Dendritic cell treated with granulocyte-macrophage colony-stimulating factor and Interleukin-4, amounts not matched to agents 40 ng/mL and 50 ng/mL, for 4 days (primary cell): ENCODE data around the gene SEZ6L.

Experiments
- H3K27ac Mint-ChIP-seq: one replicate; pipeline ENCODE4 v1.8.0; 2022; ENCODE audit warnings: mild to moderate bottlenecking, mixed read lengths
- H3K27me3 Mint-ChIP-seq: one replicate; pipeline ENCODE4 v1.8.0; 2022; ENCODE audit warnings: mild to moderate bottlenecking, mixed read lengths
- H3K36me3 Mint-ChIP-seq: one replicate; pipeline ENCODE4 v1.8.0; 2022; ENCODE audit warnings: low read depth, mixed read lengths
- H3K4me1 Mint-ChIP-seq: one replicate; pipeline ENCODE4 v1.8.0; 2022; ENCODE audit warnings: low read depth, mixed read lengths
- H3K4me3 Mint-ChIP-seq: one replicate; pipeline ENCODE4 v1.8.0; 2022; ENCODE audit warnings: mild to moderate bottlenecking, moderate library complexity, mixed read lengths
- H3K9me3 Mint-ChIP-seq: one replicate; pipeline ENCODE4 v1.8.0; 2022; ENCODE audit warnings: mixed read lengths
- intact Hi-C: fragments of 100-400 bp; cut with micrococcal nuclease; formaldehyde crosslinking; loops from one replicate; pipeline ENCODE4 v1.15.0; 2022

SEZ6L gene

DNA sequence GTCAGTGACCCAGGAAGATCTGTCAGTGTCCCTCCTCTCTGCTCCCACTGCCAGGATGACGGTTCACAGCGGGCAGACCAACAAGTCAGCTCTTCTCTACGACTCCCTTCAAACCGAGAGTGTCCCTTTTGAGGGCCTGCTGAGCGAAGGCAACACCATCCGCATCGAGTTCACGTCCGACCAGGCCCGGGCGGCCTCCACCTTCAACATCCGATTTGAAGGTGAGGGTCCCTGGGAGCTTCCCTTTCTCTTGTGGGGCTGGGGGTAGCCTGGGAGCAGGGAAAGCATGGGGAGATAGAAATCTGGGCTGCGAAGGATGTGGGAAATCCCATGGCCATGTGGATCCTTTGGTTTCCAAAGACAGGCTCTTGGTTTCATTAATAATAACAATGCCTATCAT is 141.4 kb downstream of the SEZ6L start:
- intact Hi-C loops, result no loop called here
- H3K36me3 Mint-ChIP-seq, result no peaks in the 10 kb centered on the region
- no peaks in the 10 kb centered on the region for H3K9me3 Mint-ChIP-seq
- no peak overlapping the region for H3K4me3 Mint-ChIP-seq
- peaks cover 10% of the 10 kb centered on the region for H3K27me3 Mint-ChIP-seq
- no peaks in the 10 kb centered on the region for H3K4me1 Mint-ChIP-seq
- H3K27ac Mint-ChIP-seq, result no peak overlapping the region

DNA sequence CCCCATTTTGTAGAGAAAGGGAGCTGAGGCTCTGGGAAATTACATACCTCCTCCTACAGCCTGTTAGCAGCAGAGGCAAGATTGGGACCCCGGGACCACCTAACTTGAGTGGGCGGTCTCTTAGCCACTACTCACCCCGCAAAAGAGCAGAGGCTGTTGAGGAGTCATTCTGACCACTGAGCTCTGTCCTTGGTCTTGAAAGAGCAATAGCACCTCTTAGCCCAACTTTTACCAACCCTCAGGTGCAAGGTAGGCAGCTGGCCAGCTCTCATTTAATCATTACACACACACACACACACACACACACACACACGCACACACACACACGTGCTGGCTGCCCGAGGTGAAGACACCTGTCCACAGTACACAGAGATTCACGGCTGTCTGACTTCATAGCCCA is 144.0 kb downstream of the SEZ6L start:
- no peaks in the 10 kb centered on the region for H3K4me1 Mint-ChIP-seq

DNA sequence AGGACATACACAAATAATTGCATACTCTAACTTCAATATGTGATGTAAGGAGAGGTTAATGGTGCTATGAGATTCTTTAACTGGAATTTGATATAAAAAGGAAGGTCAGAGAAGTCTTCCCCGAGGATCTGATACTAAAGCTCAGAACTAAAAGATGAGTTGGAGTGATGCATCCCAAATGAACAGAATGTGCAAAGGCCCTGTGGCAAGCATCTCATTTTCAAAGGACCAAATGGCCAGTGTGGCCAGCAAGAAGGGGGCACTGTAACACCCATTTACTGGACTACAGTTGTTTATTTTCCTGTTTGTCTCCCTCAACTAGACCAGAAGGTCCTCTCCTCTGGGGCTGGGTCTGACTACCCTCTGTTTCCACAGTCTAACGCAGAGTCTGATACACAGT is 144.9 kb downstream of the SEZ6L start:
- no peaks in the 10 kb centered on the region for H3K36me3 Mint-ChIP-seq
- peaks cover 4% of the 10 kb centered on the region for H3K27me3 Mint-ChIP-seq
- intact Hi-C loops, result no loop called here
- no peak overlapping the region for H3K27ac Mint-ChIP-seq
- no peak overlapping the region for H3K4me3 Mint-ChIP-seq
- no peaks in the 10 kb centered on the region for H3K9me3 Mint-ChIP-seq
- no peaks in the 10 kb centered on the region for H3K4me1 Mint-ChIP-seq

More for the DNA sequence above, 144.0 kb downstream of the SEZ6L start:
- intact Hi-C loops, result no loop called here
- Mint-ChIP-seq H3K27me3 (peaks cover 6% of the 10 kb centered on the region), H3K9me3 (no peaks in the 10 kb centered on the region), H3K27ac (no peak overlapping the region), H3K36me3 (no peaks in the 10 kb centered on the region), H3K4me3 (no peak overlapping the region)

DNA sequence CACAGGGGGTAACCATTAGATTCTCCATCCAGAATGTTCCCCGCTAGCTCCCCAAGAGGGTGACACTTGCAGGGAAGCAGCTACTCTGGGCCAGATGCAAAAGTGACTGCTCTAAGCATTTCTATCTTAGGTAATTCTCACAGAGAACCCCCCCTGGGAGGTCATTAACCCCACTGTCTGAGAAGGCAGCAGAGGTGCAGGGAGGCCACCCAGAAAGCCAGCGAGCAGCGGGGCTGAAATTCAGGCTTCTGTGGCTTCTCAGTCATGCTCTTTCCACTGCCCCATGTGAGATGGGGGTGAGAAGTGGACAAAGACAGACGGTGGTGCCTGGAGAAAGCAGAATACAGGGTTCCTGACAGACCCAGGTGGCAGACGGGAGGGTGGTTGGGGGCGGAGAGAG is 145.4 kb downstream of the SEZ6L start:
- intact Hi-C loops, result no loop called here
- H3K9me3 Mint-ChIP-seq, result no peaks in the 10 kb centered on the region

DNA sequence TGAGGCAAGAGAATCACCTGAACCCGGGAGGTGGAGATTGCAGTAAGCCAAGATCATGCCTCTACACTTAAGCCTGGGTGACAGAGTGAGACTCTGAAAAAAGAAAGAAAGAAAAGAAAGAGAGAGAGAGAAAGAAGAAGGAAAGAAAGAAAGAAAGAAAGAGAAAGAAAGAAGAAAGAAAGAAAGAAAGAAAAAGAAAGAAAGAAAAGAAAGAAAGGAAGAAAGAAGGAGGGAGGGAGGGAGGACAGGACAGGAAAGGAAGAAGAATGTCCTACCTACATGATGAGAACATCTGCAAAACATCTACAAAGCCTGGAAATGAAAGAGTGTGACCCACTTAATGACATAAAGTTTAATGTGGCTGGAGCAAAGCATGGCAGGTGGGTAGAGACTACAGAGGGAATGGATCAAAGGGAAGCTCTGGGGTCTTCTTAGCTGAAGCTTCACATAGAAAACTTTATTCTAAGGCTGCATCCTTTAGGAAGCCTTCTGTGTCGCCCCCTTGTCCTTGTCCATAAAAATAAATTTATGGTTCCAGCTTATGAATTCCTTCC is 147.5 kb downstream of the SEZ6L start:
- no peak overlapping the region for H3K27ac Mint-ChIP-seq
- H3K27me3 Mint-ChIP-seq, result peaks cover 6% of the 10 kb centered on the region
- H3K4me1 Mint-ChIP-seq, result no peaks in the 10 kb centered on the region
- H3K4me3 Mint-ChIP-seq, result no peak overlapping the region
- H3K36me3 Mint-ChIP-seq, result no peaks in the 10 kb centered on the region
- intact Hi-C loops, result no loop called here
- no peaks in the 10 kb centered on the region for H3K9me3 Mint-ChIP-seq

More for the DNA sequence above, 145.4 kb downstream of the SEZ6L start:
- Mint-ChIP-seq H3K36me3 (no peaks in the 10 kb centered on the region), H3K27me3 (peaks cover 6% of the 10 kb centered on the region), H3K4me3 (no peak overlapping the region), H3K4me1 (no peaks in the 10 kb centered on the region), H3K27ac (no peak overlapping the region)

DNA sequence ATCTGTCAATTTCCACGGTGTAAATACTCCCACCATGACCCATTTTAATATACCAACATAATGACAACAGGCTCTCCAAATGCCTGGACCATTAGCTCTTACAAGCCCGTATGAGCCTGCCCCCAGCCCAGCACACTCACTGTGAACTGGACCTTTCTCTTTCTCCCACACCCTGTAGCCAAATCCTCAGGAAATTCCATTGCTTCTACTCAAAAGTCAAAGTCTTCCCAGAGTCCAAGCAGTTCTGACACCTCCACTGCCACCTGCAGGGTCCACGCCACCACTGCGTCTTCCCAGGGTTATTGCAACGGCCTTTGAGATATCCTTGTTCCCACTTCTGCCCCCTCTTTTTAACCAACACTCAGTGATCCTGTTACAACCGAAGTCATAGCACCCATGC is 149.7 kb downstream of the SEZ6L start:
- Mint-ChIP-seq H3K4me3 (no peak overlapping the region), H3K36me3 (no peaks in the 10 kb centered on the region), H3K9me3 (no peaks in the 10 kb centered on the region), H3K4me1 (no peaks in the 10 kb centered on the region), H3K27ac (no peak overlapping the region), H3K27me3 (peaks cover 6% of the 10 kb centered on the region)
- intact Hi-C loops, result no loop called here

DNA sequence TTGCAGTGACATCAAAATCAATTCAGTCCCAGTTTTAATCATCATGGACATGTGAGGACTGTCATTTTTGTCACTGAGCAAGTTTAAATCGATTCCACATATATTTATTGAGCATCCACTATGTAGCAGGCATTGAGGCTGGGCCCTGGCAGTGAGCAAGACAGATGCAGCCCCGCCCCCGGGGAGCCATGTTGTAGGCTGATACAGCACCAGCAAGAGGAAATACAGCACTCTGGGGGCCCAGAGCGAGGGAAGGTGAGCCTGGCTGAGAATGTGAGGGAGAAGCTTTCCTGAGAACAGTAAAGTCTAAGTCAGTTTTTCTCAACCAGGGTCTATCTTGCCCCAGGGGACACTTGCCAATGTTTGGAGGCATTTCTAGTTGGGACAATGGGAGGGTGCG is 151.2 kb downstream of the SEZ6L start:
- no peak overlapping the region for H3K4me3 Mint-ChIP-seq
- H3K27ac Mint-ChIP-seq, result no peak overlapping the region
- peaks cover 6% of the 10 kb centered on the region for H3K27me3 Mint-ChIP-seq
- H3K9me3 Mint-ChIP-seq, result no peaks in the 10 kb centered on the region
- H3K36me3 Mint-ChIP-seq, result no peaks in the 10 kb centered on the region
- intact Hi-C loops, result no loop called here
- no peaks in the 10 kb centered on the region for H3K4me1 Mint-ChIP-seq

DNA sequence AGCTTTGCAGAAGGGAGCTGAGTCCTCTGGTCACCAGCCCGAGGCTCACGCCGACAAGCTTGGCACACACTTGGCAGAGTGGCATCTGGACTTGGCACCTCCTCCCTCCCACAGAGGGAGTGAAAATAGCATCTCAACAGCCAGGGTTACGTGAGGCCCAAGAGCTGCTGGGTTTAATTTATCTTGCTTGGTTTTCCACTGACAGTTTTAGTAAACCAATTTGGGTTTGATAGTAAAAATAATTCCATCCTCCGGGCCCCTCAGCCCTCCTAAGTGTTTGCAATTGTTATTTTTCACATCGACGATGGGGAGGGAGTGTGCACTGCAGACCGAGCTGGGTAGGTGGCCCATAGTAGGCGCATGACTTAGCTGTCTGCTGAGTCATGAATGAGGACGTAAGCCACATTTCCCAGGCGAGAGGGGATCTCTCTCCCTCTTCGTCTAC is 152.2 kb downstream of the SEZ6L start:
- Mint-ChIP-seq H3K4me3 (no peak overlapping the region), H3K27me3 (peaks cover 3% of the 10 kb centered on the region), H3K27ac (no peak overlapping the region), H3K36me3 (no peaks in the 10 kb centered on the region), H3K9me3 (no peaks in the 10 kb centered on the region), H3K4me1 (no peaks in the 10 kb centered on the region)
- intact Hi-C loops, result no loop called here

DNA sequence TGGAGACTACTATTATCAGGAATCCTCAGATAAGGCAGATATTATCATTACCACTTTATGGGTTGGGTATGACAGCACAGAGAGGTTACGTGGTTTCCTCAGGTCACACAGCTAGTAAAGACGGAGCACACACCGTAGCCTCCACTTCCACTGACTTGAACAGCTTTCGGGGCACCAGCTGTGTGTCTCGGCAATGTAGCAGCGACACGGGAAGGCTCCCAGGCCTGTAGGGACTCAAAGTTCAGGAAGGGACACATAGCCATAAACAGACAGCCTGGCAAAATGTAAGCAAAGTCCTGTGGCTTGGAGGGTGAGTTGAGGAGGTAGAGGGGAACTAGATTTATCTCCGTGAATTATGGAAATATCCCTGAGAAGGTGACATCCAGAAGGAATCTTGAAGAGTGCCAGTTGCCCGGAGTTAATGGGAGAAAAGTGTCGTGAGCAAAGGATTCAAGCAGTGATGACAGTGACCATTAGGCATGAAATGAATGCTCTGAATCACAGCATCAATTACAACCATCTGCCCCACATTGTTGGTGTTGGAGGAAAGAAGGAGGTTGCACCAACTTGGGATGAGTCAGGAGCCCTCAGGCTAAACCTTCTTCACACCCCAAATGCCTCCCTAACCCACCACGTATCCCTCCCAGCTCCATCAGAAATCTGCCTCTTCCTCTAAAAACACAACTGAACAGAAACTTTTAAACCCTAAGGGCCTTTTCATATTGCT is 153.1 kb downstream of the SEZ6L start:
- no peak overlapping the region for H3K4me3 Mint-ChIP-seq
- H3K9me3 Mint-ChIP-seq, result no peaks in the 10 kb centered on the region
- no peak overlapping the region for H3K27ac Mint-ChIP-seq
- peaks cover 1% of the 10 kb centered on the region for H3K27me3 Mint-ChIP-seq
- no peaks in the 10 kb centered on the region for H3K4me1 Mint-ChIP-seq
- no peaks in the 10 kb centered on the region for H3K36me3 Mint-ChIP-seq
- intact Hi-C loops, result no loop called here

DNA sequence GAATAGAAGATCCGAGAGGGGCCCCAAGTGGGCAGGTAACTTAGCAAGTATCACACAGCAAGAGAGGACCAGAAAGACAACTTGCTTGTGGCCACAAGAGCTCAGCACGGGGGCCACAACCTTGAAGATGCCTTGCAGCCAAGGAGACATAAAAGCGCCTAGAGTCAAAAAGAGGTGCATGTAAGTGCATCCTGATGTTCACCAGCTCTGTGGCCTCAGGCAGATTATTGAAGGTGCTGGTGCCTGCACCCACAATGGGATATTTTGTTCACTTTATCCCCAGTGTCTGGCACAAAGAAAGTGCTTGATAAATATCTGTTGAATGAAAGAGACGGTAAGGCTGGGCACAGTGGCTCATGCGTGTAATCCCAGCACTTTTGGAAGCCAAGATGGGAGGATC is 153.8 kb downstream of the SEZ6L start:
- no peaks in the 10 kb centered on the region for H3K4me1 Mint-ChIP-seq
- H3K27ac Mint-ChIP-seq, result no peak overlapping the region
- no peaks in the 10 kb centered on the region for H3K36me3 Mint-ChIP-seq
- intact Hi-C loops, result no loop called here
- H3K27me3 Mint-ChIP-seq, result peaks cover 1% of the 10 kb centered on the region
- no peak overlapping the region for H3K4me3 Mint-ChIP-seq
- no peaks in the 10 kb centered on the region for H3K9me3 Mint-ChIP-seq

DNA sequence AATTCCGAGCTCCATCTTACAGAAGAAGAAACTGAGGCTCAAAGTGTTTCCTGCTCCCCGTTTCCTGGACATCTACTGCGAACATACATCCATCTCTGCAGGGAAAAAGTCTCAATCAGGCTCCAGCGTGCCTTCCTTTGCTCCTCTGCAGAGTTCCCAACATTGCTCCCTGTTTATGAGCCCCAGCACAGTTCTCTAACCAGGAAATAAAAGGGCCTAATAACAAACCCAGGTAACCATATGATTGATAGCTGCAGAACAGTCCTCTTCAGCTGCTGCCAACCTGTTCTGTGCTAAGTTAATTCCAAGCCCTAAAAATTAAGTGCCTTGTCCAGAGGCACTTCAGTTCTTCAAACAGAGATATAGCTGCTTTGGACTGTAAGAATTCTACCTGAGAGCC is 154.9 kb downstream of the SEZ6L start:
- Mint-ChIP-seq H3K27me3 (peaks cover 1% of the 10 kb centered on the region), H3K27ac (no peak overlapping the region), H3K9me3 (no peaks in the 10 kb centered on the region), H3K4me1 (no peaks in the 10 kb centered on the region), H3K36me3 (no peaks in the 10 kb centered on the region), H3K4me3 (no peak overlapping the region)
- intact Hi-C loops, result no loop called here

DNA sequence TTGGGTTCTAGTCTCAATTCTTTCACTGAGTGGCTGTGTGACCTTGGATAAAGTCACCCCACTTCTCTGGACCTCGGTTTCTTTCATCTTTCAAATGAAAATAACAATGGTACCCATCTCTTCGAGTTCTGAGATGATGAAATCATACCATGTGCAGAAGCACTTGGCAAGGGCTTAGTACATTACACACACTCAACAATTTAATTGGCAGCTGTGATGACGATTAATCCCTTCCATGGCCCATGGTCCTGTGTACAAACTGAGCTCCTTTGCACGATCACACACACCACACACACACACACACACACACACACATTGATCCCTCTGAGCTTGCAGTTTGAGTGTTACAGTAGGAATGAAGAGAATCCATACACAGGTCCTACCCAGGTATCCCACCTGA is 156.4 kb downstream of the SEZ6L start:
- Mint-ChIP-seq H3K36me3 (no peaks in the 10 kb centered on the region), H3K4me1 (no peaks in the 10 kb centered on the region), H3K27ac (no peak overlapping the region), H3K27me3 (no peaks in the 10 kb centered on the region), H3K9me3 (no peaks in the 10 kb centered on the region), H3K4me3 (no peak overlapping the region)
- intact Hi-C loops, result no loop called here

DNA sequence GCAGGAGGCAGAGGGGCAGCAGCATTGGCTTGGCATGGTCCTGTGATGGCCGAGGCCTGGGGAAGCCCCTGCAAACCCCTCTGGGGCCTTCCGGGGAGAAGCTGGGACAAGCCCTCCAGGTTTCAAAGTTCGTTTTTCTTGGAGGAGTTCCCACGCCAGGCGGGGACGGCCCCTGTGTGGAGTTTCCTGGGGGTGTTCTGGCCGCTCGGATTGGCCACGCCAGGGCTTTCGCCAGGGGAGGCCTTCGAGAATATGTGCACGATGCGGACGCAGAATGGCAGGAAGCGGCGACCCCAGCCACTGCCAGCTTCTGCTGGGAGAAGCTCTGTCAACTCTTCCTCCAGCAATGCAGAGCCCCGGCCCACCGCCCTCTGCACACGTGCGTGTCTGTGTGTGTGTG is 157.5 kb downstream of the SEZ6L start:
- intact Hi-C loops, result no loop called here
- no peaks in the 10 kb centered on the region for H3K9me3 Mint-ChIP-seq
- H3K36me3 Mint-ChIP-seq, result no peaks in the 10 kb centered on the region
- H3K27me3 Mint-ChIP-seq, result no peaks in the 10 kb centered on the region
- no peaks in the 10 kb centered on the region for H3K4me1 Mint-ChIP-seq
- H3K4me3 Mint-ChIP-seq, result no peak overlapping the region
- no peak overlapping the region for H3K27ac Mint-ChIP-seq

DNA sequence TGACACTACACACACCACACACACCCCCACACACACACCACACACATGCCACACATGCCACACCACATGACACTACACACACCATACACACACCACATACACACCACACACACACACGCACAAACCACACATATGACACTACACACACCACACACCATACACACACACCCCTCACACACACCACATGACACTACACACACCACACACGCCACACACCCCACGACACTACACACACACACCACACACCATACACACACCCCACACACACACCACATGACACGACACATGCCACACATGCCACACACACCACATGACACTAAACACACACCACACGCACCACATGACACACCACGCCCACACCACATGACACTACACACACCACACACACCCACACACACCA is 158.0 kb downstream of the SEZ6L start:
- H3K27ac Mint-ChIP-seq, result no peak overlapping the region
- intact Hi-C loops, result no loop called here
- H3K4me1 Mint-ChIP-seq, result no peaks in the 10 kb centered on the region
- H3K9me3 Mint-ChIP-seq, result no peaks in the 10 kb centered on the region
- no peaks in the 10 kb centered on the region for H3K36me3 Mint-ChIP-seq
- H3K4me3 Mint-ChIP-seq, result no peak overlapping the region
- no peaks in the 10 kb centered on the region for H3K27me3 Mint-ChIP-seq

DNA sequence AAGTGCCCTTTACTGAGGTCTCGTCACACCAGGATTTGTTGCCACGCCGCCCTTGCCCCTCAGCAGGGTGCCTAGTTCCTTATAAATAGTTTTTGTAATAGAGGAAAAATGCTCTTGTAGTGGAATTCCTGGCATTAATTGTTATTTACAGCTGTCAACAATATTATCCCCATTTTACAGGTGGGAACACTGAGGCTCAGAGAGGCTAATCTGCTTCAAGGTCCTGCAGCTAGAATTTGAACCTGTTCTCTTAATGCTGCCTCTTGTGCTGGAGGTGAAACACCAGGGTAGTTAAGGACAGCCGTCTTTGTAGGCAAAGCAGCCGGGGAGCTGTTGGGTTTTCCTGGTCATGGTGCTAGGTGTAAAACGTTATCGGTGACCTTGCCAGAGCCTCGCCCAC is 159.0 kb downstream of the SEZ6L start:
- H3K36me3 Mint-ChIP-seq, result no peaks in the 10 kb centered on the region
- no peaks in the 10 kb centered on the region for H3K27me3 Mint-ChIP-seq
- H3K4me1 Mint-ChIP-seq, result no peaks in the 10 kb centered on the region
- no peaks in the 10 kb centered on the region for H3K9me3 Mint-ChIP-seq
- intact Hi-C loops, result no loop called here
- H3K27ac Mint-ChIP-seq, result no peak overlapping the region
- H3K4me3 Mint-ChIP-seq, result no peak overlapping the region
